Measurements from ENCODE around the gene LSM11. TPM values are rescaled to one million over a fixed set of nuclear protein-coding genes. Genes with fewer than 3 reads are reported as not detected.

LSM11 gene
- total RNA-seq (ENCODE audit: low replicate concordance) = 3.0 and 4.7 TPM in 2 replicates

DNA sequence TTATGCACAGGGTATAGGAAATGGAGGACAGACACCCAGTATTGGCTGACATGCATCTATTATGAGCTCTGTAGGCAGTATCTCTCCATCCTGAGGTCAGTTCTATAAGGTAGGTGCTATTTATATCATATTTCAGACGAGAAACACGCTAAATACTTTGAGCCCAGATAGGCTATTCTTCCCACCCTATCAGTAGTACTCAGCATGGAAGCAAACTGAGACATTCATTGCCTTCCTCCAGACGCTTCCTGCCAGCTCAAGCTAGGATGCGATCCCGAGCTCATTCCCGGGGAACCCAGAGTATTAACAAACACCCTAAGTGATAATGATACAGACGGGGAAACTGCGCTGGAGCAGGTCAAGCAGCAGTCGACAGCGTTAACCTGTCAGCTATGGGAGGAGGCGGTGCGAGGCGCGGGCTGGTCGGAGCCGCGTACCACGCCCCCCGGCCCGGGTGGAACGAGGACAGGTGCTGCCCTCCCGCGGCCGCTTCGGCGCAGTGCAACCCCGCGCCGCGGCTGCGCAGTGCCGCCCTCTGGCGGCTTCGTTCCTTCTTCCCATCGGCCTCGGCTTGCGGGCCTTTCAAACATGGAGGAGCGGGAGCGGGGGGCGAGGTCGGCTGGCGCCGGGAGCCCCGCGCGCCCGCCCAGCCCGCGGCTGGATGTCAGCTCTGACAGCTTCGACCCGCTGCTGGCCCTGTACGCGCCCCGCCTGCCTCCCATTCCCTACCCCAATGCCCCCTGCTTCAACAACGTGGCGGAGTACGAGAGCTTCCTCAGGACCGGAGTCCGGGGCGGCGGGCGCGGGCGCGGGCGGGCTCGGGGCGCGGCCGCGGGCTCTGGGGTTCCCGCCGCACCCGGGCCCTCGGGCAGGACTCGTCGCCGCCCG, at the start of gene LSM11:
Gene LSM11 (plus strand): TSS at position 550 of the 888 bp plus-strand sequence. CDS start 39 bp downstream, at position 589.

DNA sequence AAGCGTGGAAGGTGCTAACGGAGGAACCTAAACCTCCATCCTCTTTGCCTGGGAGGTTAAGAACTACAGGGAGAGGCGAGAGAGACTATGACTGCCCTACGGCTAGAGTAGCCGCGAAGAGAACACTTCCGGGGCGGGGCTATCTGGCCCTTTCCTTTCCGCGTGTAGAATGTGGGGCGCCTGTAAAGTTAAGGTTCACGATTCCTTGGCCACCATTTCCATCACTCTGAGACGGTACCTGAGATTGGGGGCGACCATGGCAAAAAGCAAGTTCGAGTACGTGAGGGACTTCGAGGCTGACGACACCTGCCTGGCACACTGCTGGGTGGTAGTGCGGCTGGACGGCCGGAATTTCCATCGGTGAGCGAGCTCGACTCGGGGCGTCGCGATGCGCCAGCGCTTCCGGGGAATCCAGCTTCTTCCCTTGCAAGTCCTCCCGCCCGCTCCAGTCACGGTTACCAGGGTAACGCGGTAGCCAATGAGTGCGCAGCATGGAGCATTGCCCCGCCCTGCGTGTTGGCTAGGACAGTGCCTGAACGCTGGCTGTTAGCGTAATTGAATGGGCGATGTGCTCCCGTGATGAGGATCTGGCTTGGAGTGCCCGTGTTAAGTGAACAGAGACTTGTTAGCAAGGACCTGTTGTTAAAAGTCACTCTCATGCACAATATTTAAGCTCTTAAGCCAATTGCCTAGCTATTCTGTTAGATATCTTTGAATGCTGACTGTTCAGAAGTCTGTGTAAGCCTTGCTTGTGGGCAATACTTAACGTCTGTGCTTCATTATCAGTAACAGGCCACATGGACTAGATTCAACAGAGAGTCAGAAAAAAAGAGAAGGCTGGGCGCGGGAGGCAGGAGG, 12.0 kb upstream of the LSM11 start, which contains the start of gene THG1L:
Gene THG1L (plus strand): TSS at position 149 of the 858 bp plus-strand sequence. CDS start 21 bp downstream, at position 170.

Other genes with a start within 250 kb of the LSM11 start
- 10.8 and 58.1 TPM in 2 replicates for gene ADAM19, start 167.9 kb upstream of the LSM11 start, total RNA-seq (ENCODE audit: low replicate concordance)
- gene SOX30, start 91.3 kb upstream of the LSM11 start, total RNA-seq (ENCODE audit: low replicate concordance) = not detected in 2 replicates
- not detected in 2 replicates for gene C5orf52, start 72.2 kb upstream of the LSM11 start, total RNA-seq (ENCODE audit: low replicate concordance)
- gene THG1L, start 12.3 kb upstream of the LSM11 start, total RNA-seq (ENCODE audit: low replicate concordance) = 29.3 and 53.1 TPM in 2 replicates
- 84.5 and 110 TPM in 2 replicates for gene CLINT1, start 115.4 kb downstream of the LSM11 start, total RNA-seq (ENCODE audit: low replicate concordance)

All from smooth muscle cell of the coronary artery (primary cell).